K562 (cell line): ENCODE data around the gene ADM5. TPM values are rescaled to one million over a fixed set of nuclear protein-coding genes. Genes with fewer than 3 reads are reported as not detected.

Experiments
- ATAC-seq: fragments of 200-7000 bp; cut with Tn5 transposase; 3 replicates; pipeline ENCODE4 v1.9.1; 2020; ENCODE audit warnings: moderate library complexity
- BruUV-seq: library from RNA; stranded (reverse); fragments of 400-500 nt; replicated peaks from 2 replicates; lab custom pipeline; 2021; lab: Mats Ljungman, UMichigan
- CTCF ChIA-PET: fragments of 300-600 bp; formaldehyde crosslinking; extraction: SDS; loops from one replicate; lab custom pipeline; 2021; ENCODE audit warnings: low intra/inter-chr PET ratio; lab: Yijun Ruan, JAX
- POLR2A ChIA-PET: fragments of 300-600, 350-650 bp; sonication (Branson Sonifier 250); formaldehyde crosslinking; extraction: SDS; loops from one replicate; lab custom pipeline; 2021; ENCODE audit warnings: antibody characterized with exemption, inconsistent platforms; lab: Yijun Ruan, JAX
- DNase-seq, 4 experiments: peaks; one replicate each; pipeline versions ENCODE4 v3.0.0 to v3.0.0-alpha.2; 2011 to 2018; ENCODE audit warnings: low spot score in 3 of 4, mixed read lengths in 3 of 4; ENCODE audit errors: extremely low read depth in 1 of 4
- FAIRE-seq: peaks from 2 replicates; lab custom pipeline; 2011; peaks lifted over from hg19 to GRCh38; lab: Jason Lieb, UNC
- H2AFZ ChIP-seq: 2 replicates; pipeline ENCODE4 v1.6.0; 2011; ENCODE audit warnings: low read depth, low read length, control low read depth, inconsistent platforms
- H3K27ac ChIP-seq: fragments of 200-600 bp; 3 replicates; pipeline ENCODE4 v1.8.0; 2011; ENCODE audit warnings: low read depth, mild to moderate bottlenecking, control low read depth, inconsistent platforms, low read length, moderate library complexity, mixed read lengths; ENCODE audit errors: extremely low read depth
- H3K27me3 ChIP-seq, 2 experiments: fragments of 300-600 bp in 1 of 2; 2 replicates in 1 of 2; 3 replicates in 1 of 2; pipeline versions ENCODE4 v1.6.0 to v1.8.0; 2011; ENCODE audit warnings: inconsistent platforms in 2 of 2, low read length in 2 of 2, mild to moderate bottlenecking in 1 of 2, mixed read lengths in 1 of 2, moderate library complexity in 1 of 2; ENCODE audit not compliant: control insufficient read depth in 2 of 2, insufficient read depth in 2 of 2
- H3K36me3 ChIP-seq: fragments of 300-600 bp; 3 replicates; pipeline ENCODE4 v1.8.0; 2011; ENCODE audit warnings: mild to moderate bottlenecking, low read length, inconsistent platforms; ENCODE audit not compliant: control insufficient read depth, insufficient read depth
- H3K4me1 ChIP-seq, 2 experiments: fragments of 200-600 bp in 1 of 2; replicated peaks in 1 of 2; 2 replicates in 1 of 2; 3 replicates in 1 of 2; pipeline versions ENCODE4 v1.5.1 to v1.8.0; 2011; ENCODE audit warnings: inconsistent platforms in 2 of 2, low read length in 2 of 2, mild to moderate bottlenecking in 1 of 2, mixed read lengths in 1 of 2, moderate library complexity in 1 of 2; ENCODE audit not compliant: control insufficient read depth in 2 of 2, insufficient read depth in 2 of 2
- H3K4me2 ChIP-seq: 2 replicates; pipeline ENCODE4 v1.6.1; 2011; ENCODE audit warnings: low read length, control low read depth, inconsistent platforms, mixed read lengths; ENCODE audit not compliant: insufficient read depth
- H3K4me3 ChIP-seq: fragments of 200-600 bp; sonication (generic), shearing (Covaris generic); 2 replicates; pipeline ENCODE4 v1.5.1; 2016; ENCODE audit warnings: control low read depth, inconsistent platforms
- H3K79me2 ChIP-seq: fragments of 200-600 bp; 3 replicates; pipeline ENCODE4 v1.8.0; 2011; ENCODE audit warnings: low read length, inconsistent platforms; ENCODE audit not compliant: control insufficient read depth, insufficient read depth
- H3K9ac ChIP-seq, 2 experiments: 2 replicates each; pipeline versions ENCODE4 v1.6.0 to v1.6.1; 2011; ENCODE audit warnings: low read depth in 2 of 2, low read length in 2 of 2, control low read depth in 1 of 2, inconsistent platforms in 1 of 2, mild to moderate bottlenecking in 1 of 2, mixed read lengths in 1 of 2; ENCODE audit not compliant: insufficient read depth in 1 of 2
- H3K9me1 ChIP-seq: one replicate; pipeline ENCODE4 v1.6.0; 2011; ENCODE audit warnings: inconsistent platforms, mild to moderate bottlenecking, low read length, moderate library complexity; ENCODE audit not compliant: control insufficient read depth, insufficient read depth
- H3K9me3 ChIP-seq: replicated peaks from 2 replicates; pipeline ENCODE4 v1.5.1; 2011; ENCODE audit warnings: low read depth, low read length, inconsistent platforms; ENCODE audit not compliant: control insufficient read depth, insufficient read depth
- H4K20me1 ChIP-seq: replicated peaks from 2 replicates; pipeline ENCODE4 v1.6.1; 2011; ENCODE audit warnings: low read length, inconsistent platforms, mixed read lengths; ENCODE audit not compliant: control insufficient read depth, insufficient read depth
- CSDE1 ChIP-seq, 2 experiments: fragments of 450-650 bp; IDR thresholded peaks; 2 replicates each; pipeline ENCODE4 v1.6.1; 2016; ENCODE audit warnings: mild to moderate bottlenecking in 1 of 2
- CTCF ChIP-seq, 3 experiments: IDR thresholded peaks in 2 of 3; conservative IDR thresholded peaks in 1 of 3; 2 replicates each; pipeline ENCODE4 v1.5.1; 2011 to 2012; ENCODE audit warnings: low read length in 3 of 3, mild to moderate bottlenecking in 3 of 3, control low read depth in 2 of 3, improper control_type of control experiment in 1 of 3, inconsistent platforms in 1 of 3, low read depth in 1 of 3, mixed read lengths in 1 of 3, moderate library complexity in 1 of 3; ENCODE audit not compliant: insufficient read depth in 2 of 3
- ETS1 ChIP-seq: conservative IDR thresholded peaks from 2 replicates; pipeline ENCODE4 v1.6.1; 2011; ENCODE audit warnings: low read depth, mild to moderate bottlenecking, low read length; ENCODE audit not compliant: control insufficient read depth
- HCFC1 ChIP-seq: IDR thresholded peaks from 2 replicates; pipeline ENCODE4 v1.6.1; 2012; ENCODE audit warnings: low read depth, low read length, improper control_type of control experiment
- HLTF ChIP-seq: fragments of 450-650 bp; IDR thresholded peaks from 2 replicates; pipeline ENCODE4 v1.6.1; 2016
- ILF3 ChIP-seq: fragments of 450-650 bp; IDR thresholded peaks from 2 replicates; pipeline ENCODE4 v1.6.1; 2018; ENCODE audit warnings: antibody characterized with exemption, mild to moderate bottlenecking, moderate library complexity, borderline replicate concordance
- MEIS2 ChIP-seq: fragments of 450-650 bp; IDR thresholded peaks from 2 replicates; pipeline ENCODE4 v1.6.1; 2014; ENCODE audit warnings: mild to moderate bottlenecking; ENCODE audit not compliant: partially characterized antibody
- MTA1 ChIP-seq: fragments of 450-650 bp; IDR thresholded peaks from 2 replicates; pipeline ENCODE4 v1.6.1; 2017; ENCODE audit warnings: borderline replicate concordance
- RBM25 ChIP-seq: fragments of 200-400 bp; formaldehyde crosslinking; IDR thresholded peaks from 2 replicates; pipeline ENCODE4 v1.6.1; 2018; ENCODE audit warnings: low read length, low read depth, moderate library complexity; ENCODE audit not compliant: severe bottlenecking
- RFX7 ChIP-seq: fragments of 250-450 bp; sonication (Bioruptor Pico); IDR thresholded peaks from 2 replicates; pipeline ENCODE4 v1.5.1; 2021; ENCODE audit warnings: mild to moderate bottlenecking
- SMARCC2 ChIP-seq: fragments of 450-650 bp; IDR thresholded peaks from 2 replicates; pipeline ENCODE4 v1.6.1; 2017; ENCODE audit warnings: antibody characterized with exemption, moderate library complexity, mild to moderate bottlenecking, low read depth
- TEAD2 ChIP-seq: fragments of 450-650 bp; IDR thresholded peaks from 2 replicates; pipeline ENCODE4 v1.6.1; 2016; ENCODE audit warnings: missing genetic modification characterization, control low read depth, missing compliant biosample characterization
- TEAD4 ChIP-seq, 2 experiments: sonication (generic) in 1 of 2; formaldehyde crosslinking in 1 of 2; IDR thresholded peaks; 2 replicates each; pipeline versions ENCODE4 v1.6.1 to v1.8.0; 2012 to 2022; ENCODE audit warnings: borderline replicate concordance in 1 of 2, inconsistent platforms in 1 of 2, low read length in 1 of 2, mild to moderate bottlenecking in 1 of 2, missing genetic modification reagents in 1 of 2
- ZNF143 ChIP-seq: sonication (generic); formaldehyde crosslinking; IDR thresholded peaks from 2 replicates; pipeline ENCODE4 v1.9.0; 2022; ENCODE audit warnings: mild to moderate bottlenecking, missing genetic modification reagents
- ZNF24 ChIP-seq: fragments of 450-650 bp; IDR thresholded peaks from 2 replicates; pipeline ENCODE4 v1.6.1; 2016
- ZNF384 ChIP-seq: IDR thresholded peaks from 2 replicates; pipeline ENCODE4 v1.6.1; 2012; ENCODE audit warnings: low read depth, low read length, improper control_type of control experiment
- ZNF766 ChIP-seq: fragments of 200-800 bp; sonication (Bioruptor generic); conservative IDR thresholded peaks from 2 replicates; pipeline ENCODE4 v1.6.1; 2016; ENCODE audit warnings: missing genetic modification characterization, missing compliant biosample characterization
- WGBS: fragments of 100-300 bp; shearing (Covaris generic); methylation state at CpG from one replicate; pipeline ENCODE4 v1.1.6; 2016; ENCODE audit warnings: low coverage, mixed read lengths; ENCODE audit not compliant: insufficient coverage; ENCODE audit errors: missing lambda C conversion rate; 5-methylcytosine and 5-hydroxymethylcytosine counted together
- in situ Hi-C: fragments of 300-500 bp; cut with MboI; formaldehyde crosslinking; loops from 4 replicates; pipeline ENCODE4 v1.15.0; 2018; ENCODE audit warnings: inconsistent platforms, mixed read lengths
- intact Hi-C: fragments of 100-400 bp; cut with micrococcal nuclease; formaldehyde crosslinking; loops from 2 replicates; pipeline ENCODE4 v1.14.2; 2022
- polyA plus RNA-seq, 8 experiments: library from polyadenylated mRNA; depleted of rRNA in 4 of 8; stranded (reverse) in 5 of 8; unstranded in 3 of 8; fragments of >200 nt; fragmentation: Nextera tagmentation in 2 of 8; fragmentation: Illumina TruSeq in 1 of 8; extraction: Ambion mirVana in 2 of 8; extraction: Trizol in 1 of 8; gene quantifications; 2 replicates each; pipeline versions ENCODE4 v1.2.1 to v1.2.3, GENCODE V29; 2011 to 2014; ENCODE audit warnings: inconsistent platforms in 1 of 8, missing spikeins in 1 of 8
- total RNA-seq, 7 experiments: library from RNA; depleted of rRNA in 6 of 7; stranded (reverse); fragments of >200 nt in 6 of 7; fragmentation: Illumina TruSeq in 2 of 7; extraction: Trizol in 2 of 7; gene quantifications; 2 replicates each; pipeline versions ENCODE4 v1.2.1 to v1.2.3, GENCODE V29; 2011 to 2021; ENCODE audit warnings: low replicate concordance in 1 of 7

Gene ADM5
- total and polyA plus RNA-seq, 9 of the 15 experiments (the other 6 are each of a cell fraction or from before 2014, with no cell fraction given): 0.13 to 8.4 (median 2.0) TPM; not detected in 1

GRCh38 chr19:49665351-49666119, 23.9 kb upstream of the ADM5 start, which contains the start of the genes BCL2L12 and IRF3 (continued):
- TF ChIP-seq MEIS2: peak; percentile 87
- TF ChIP-seq CSDE1 (IDR thresholded peaks at IDR 0.05): 0 out of 4 replicates have a peak, but pooled peaks of 1 of the 2 experiments have one; percentile 10
- TF ChIP-seq ZNF24: peak; percentile 96

- H3K27me3 ChIP-seq: no peaks in the 10 kb centered on the region
- ATAC-seq (peak; percentile 54), DNase-seq (no peak), FAIRE-seq (no peak)
- peaks cover 6% of the 10 kb centered on the region; the same call in 1 of the 2 replicates for H4K20me1 ChIP-seq
- TSS peak; percentile 84 for BruUV-seq
- peak overlapping the region; percentile 94 to 98 for H3K9ac ChIP-seq
- H3K9me3 ChIP-seq: no peaks in the 10 kb centered on the region
- intact Hi-C loops: no loop called here
- H3K9me1 ChIP-seq: no peaks in the 10 kb centered on the region
- H3K79me2 ChIP-seq: peaks cover 58% of the 10 kb centered on the region
- H2AFZ ChIP-seq: peak overlapping the region; percentile 18; the same call in 1 of the 2 replicates
- CTCF ChIA-PET: no interaction called here
- H3K36me3 ChIP-seq: peaks cover 59% of the 10 kb centered on the region
- 0% methylated on average over 9 of the region's 9 CpGs for WGBS
- H3K4me3 ChIP-seq: peak overlapping the region; percentile 81
- POLR2A ChIA-PET: interaction anchor here (0.8 to 6.1 kb wide), 4 partner anchors 10 to 119 kb away, joined by 3 to 35 read pairs (median 16); partner anchors contain the start of gene PRMT1
- in situ Hi-C loops: no loop called here
- peak overlapping the region; percentile 91 for H3K27ac ChIP-seq
- peak overlapping the region; percentile 99 for H3K4me2 ChIP-seq
- H3K4me1 ChIP-seq: peaks cover 7 to 33% of the 10 kb centered on the region in 2 experiments; a peak in 4 of 5 replicates
- TF ChIP-seq HLTF (0 out of 2 replicates have a peak, but pooled peaks have one; percentile 16), TEAD2 (tag) (0 out of 2 replicates have a peak, but pooled peaks have one; percentile 47), TEAD4 (IDR thresholded peaks at IDR 0.05; ENCODE audit: low read length) (peak; percentile 48), TEAD4 (CRISPR knock-in tag; IDR thresholded peaks at IDR 0.05; ENCODE audit: borderline replicate concordance) (no peak), HCFC1 (peak; percentile 90), ZNF384 (no peak), SMARCC2 (0 out of 2 replicates have a peak, but pooled peaks have one; percentile 16), ILF3 (no peak), RFX7 (CRISPR knock-in tag) (no peak), MTA1 (no peak), ZNF766 (CRISPR knock-in tag) (peak; percentile 65; the same call in 1 of the 2 replicates), RBM25 (no peak), CTCF (IDR thresholded peaks at IDR 0.05 in 2 of 3, conservative IDR thresholded peaks at IDR 0.05 in 1 of 3; ENCODE audit: insufficient read depth in 2 of 3, low read depth in 1 of 3, low read length in 3 of 3) (peak in 1 of 3 experiments; percentile 11; a peak in 1 of 6 replicates), ETS1 (peak; percentile 67; the same call in 1 of the 2 replicates), ZNF143 (CRISPR knock-in tag) (peak; percentile 15; the same call in 1 of the 2 replicates)
Observed at GRCh38 chr19:49666120-49666444, 23.3 kb upstream of the ADM5 start.
